HG02885 (cell line): Measurements from ENCODE around the gene SSR1.
A peak's percentile ranks its signal among the peaks of the same experiment; 100 is the strongest.

Experiments
- ATAC-seq: cut with Tn5 transposase; IDR thresholded peaks from one replicate; pipeline ENCODE4 v1.9.1; 2021; ENCODE audit warnings: mild to moderate bottlenecking; ENCODE audit not compliant: unreplicated experiment, poor library complexity

Gene SSR1

GRCh38 chr6:7261032-7261841, 51.8 kb downstream of the SSR1 start:
- ATAC-seq, result peak; percentile 78

- no peak for ATAC-seq
Observed at GRCh38 chr6:7260291-7261031, 52.5 kb downstream of the SSR1 start.

- no peak for ATAC-seq
Observed at GRCh38 chr6:7258231-7258763, 54.7 kb downstream of the SSR1 start.

GRCh38 chr6:7257521-7258230, 55.3 kb downstream of the SSR1 start:
- ATAC-seq, result no peak

GRCh38 chr6:7256785-7257184, 56.2 kb downstream of the SSR1 start:
- ATAC-seq, result no peak

GRCh38 chr6:7255918-7256317, 57.1 kb downstream of the SSR1 start:
- no peak for ATAC-seq

GRCh38 chr6:7254980-7255835, 57.8 kb downstream of the SSR1 start:
- no peak for ATAC-seq

- ATAC-seq, result no peak
Observed at GRCh38 chr6:7252390-7252789, 60.6 kb downstream of the SSR1 start.

- no peak for ATAC-seq
Observed at GRCh38 chr6:7251646-7252260, 61.2 kb downstream of the SSR1 start.

- no peak for ATAC-seq
Observed at GRCh38 chr6:7250812-7251211, 62.2 kb downstream of the SSR1 start.

GRCh38 chr6:7249946-7250643, 62.9 kb downstream of the SSR1 start:
- no peak for ATAC-seq

GRCh38 chr6:7249391-7249790, 63.6 kb downstream of the SSR1 start:
- no peak for ATAC-seq

GRCh38 chr6:7247828-7248227, 65.2 kb downstream of the SSR1 start:
- no peak for ATAC-seq

- ATAC-seq, result no peak
Observed at GRCh38 chr6:7247179-7247456, 65.9 kb downstream of the SSR1 start.

- ATAC-seq, result no peak
Observed at GRCh38 chr6:7246401-7247178, 66.4 kb downstream of the SSR1 start.

- ATAC-seq, result no peak
Observed at GRCh38 chr6:7245668-7246393, 67.2 kb downstream of the SSR1 start.

- ATAC-seq, result no peak
Observed at GRCh38 chr6:7243179-7243981, 69.6 kb downstream of the SSR1 start.
